Measurements from ENCODE around the gene MYOT. TPM values are rescaled to one million over a fixed set of nuclear protein-coding genes. Genes with fewer than 3 reads are reported as not detected.
A peak's percentile ranks its signal among the peaks of the same experiment; 100 is the strongest.
"Not testable (repeated sequence)": the region's sequence is repeated elsewhere in the genome, so short reads cannot be mapped to it uniquely, and the experiment has no call there.

The MYOT gene
- total and polyA plus RNA-seq, 2 donors: 7.7 to 17.2 TPM

- Histone ChIP-seq H3K4me3 (ENCODE audit: low read depth, low read length) (no peak overlapping the region), H3K36me3 (ENCODE audit: insufficient read depth) (no peaks in the 10 kb centered on the region), H3K27ac (ENCODE audit: low read depth) (peak overlapping the region; percentile 10), H3K4me1 (ENCODE audit: insufficient read depth) (no peaks in the 10 kb centered on the region)
- no peak for DNase-seq (ENCODE audit: extremely low spot score)
Measured at GRCh38 chr5:137836997-137837396, 30.7 kb upstream of the MYOT start.

- Histone ChIP-seq H3K36me3 (ENCODE audit: insufficient read depth) (peaks cover 2% of the 10 kb centered on the region), H3K4me3 (ENCODE audit: low read depth, low read length) (no peak overlapping the region), H3K27ac (ENCODE audit: low read depth) (peak overlapping the region; percentile 10), H3K4me1 (ENCODE audit: insufficient read depth) (no peaks in the 10 kb centered on the region)
- 42% methylated on average over 2 of the region's 2 CpGs for WGBS
- no peak for DNase-seq (ENCODE audit: extremely low spot score)
Measured at GRCh38 chr5:137837491-137838394, 29.9 kb upstream of the MYOT start.

DNA sequence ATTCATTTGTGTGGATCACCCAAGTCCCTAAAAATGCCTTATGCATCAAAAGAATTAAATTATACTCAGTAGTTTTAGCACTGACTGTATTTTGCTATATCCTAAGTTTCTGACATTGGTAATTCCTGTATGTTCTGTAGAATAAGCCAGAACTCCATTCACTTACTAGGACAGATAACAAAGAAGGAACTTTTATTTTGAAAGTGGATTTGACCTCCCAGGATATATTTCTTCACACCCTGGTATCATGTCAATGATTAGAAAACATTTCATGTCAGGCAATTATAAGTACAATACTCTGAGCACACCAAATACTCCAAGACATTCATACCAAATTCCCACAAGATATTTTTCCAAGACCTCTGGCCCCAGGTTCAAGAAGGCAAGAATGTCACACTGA is 28.7 kb upstream of the MYOT start:
- Histone ChIP-seq H3K4me1 (ENCODE audit: insufficient read depth) (no peaks in the 10 kb centered on the region), H3K27ac (ENCODE audit: low read depth) (no peak overlapping the region), H3K36me3 (ENCODE audit: insufficient read depth) (peaks cover 2% of the 10 kb centered on the region), H3K4me3 (ENCODE audit: low read depth, low read length) (no peak overlapping the region)
- no peak for DNase-seq (ENCODE audit: extremely low spot score)

DNA sequence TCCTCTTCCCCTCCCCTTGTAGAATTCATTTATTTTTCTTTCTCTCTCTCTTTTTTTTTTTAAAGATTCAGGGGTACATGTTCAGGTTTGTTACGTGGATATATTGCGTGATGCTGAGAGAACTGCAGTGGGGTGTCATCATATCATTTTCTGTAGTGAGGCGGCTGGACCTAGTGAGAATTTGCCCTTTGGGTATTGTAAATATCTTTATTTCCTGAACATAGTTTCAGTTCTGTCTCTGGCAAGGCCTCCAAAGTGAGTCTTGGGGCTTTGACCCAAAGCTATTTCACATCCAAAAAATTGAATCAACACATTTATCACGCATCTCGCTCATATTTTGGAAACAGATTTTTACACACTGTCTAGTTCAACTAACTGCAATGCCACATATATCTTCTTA is 25.4 kb upstream of the MYOT start:
- 77% methylated on average over 5 of the region's 5 CpGs for WGBS
- no peak overlapping the region for H3K27ac ChIP-seq (ENCODE audit: low read depth)
- no peak for DNase-seq (ENCODE audit: extremely low spot score)

DNA sequence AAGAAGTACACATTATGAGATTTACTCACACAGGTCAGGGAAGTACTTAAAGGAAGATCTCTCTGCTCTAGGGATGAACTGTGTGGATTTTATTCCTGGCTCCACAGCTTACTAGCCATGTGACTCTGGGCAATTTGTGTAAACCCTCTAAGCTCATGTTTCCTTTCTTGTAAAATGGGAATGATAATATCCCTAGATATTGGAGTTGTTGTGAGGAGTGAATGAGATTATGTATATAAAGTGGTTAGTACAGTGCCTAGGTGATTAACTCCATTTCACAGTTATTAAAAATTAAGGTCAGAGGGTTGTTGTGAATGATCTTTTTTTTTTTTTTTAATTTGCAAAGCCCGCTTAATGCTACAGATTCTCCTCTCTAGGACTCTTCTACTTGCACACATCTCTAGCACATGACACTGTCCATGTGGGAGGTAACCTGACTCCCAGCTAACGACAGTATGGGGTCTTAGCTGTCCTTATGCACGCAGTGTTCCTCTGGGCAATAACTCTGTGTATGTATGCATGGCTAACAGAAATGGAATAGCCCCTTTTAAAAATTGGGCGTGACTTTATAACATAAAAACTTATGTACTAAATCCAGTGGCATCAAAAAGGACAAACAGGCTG is 23.9 kb upstream of the MYOT start:
- WGBS: 79% methylated on average over 4 of the region's 4 CpGs
- no peak overlapping the region for H3K4me3 ChIP-seq (ENCODE audit: low read depth, low read length)
- DNase-seq (ENCODE audit: extremely low spot score): no peak

More for the DNA sequence above, 25.4 kb upstream of the MYOT start:
- Histone ChIP-seq H3K36me3 (ENCODE audit: insufficient read depth) (peaks cover 2% of the 10 kb centered on the region), H3K4me1 (ENCODE audit: insufficient read depth) (no peaks in the 10 kb centered on the region), H3K4me3 (ENCODE audit: low read depth, low read length) (no peak overlapping the region)

DNA sequence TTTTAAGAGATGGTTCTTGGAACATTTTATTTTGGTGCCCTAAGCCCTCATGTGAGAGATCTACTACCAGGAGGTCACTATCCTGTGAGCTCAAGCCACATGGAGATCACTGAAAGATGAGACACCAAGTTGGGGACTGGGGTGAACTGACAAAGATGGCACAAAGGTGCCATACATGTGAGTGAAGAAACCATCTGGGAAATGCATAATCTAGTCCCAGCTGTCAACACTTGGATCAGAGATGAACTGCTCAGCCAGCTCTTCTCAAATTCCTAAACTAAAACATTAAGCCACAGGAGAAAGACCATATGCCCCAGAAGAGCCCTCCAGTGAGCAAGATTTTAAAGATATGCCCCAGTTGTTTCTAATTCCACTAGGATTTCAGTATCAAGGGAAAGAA is 22.2 kb upstream of the MYOT start:
- Histone ChIP-seq H3K36me3 (ENCODE audit: insufficient read depth) (peaks cover 2% of the 10 kb centered on the region), H3K4me1 (ENCODE audit: insufficient read depth) (no peaks in the 10 kb centered on the region), H3K4me3 (ENCODE audit: low read depth, low read length) (no peak overlapping the region), H3K27ac (ENCODE audit: low read depth) (no peak overlapping the region)
- no peak for DNase-seq (ENCODE audit: extremely low spot score)

More for the DNA sequence above, 23.9 kb upstream of the MYOT start:
- H3K27ac ChIP-seq (ENCODE audit: low read depth): no peak overlapping the region
- H3K36me3 ChIP-seq (ENCODE audit: insufficient read depth): peaks cover 2% of the 10 kb centered on the region
- H3K4me1 ChIP-seq (ENCODE audit: insufficient read depth): no peaks in the 10 kb centered on the region

- H3K4me3 ChIP-seq (ENCODE audit: low read depth, low read length): no peak overlapping the region
- no peaks in the 10 kb centered on the region for H3K4me1 ChIP-seq (ENCODE audit: insufficient read depth)
- WGBS: 92% methylated on average over 6 of the region's 6 CpGs
- DNase-seq (ENCODE audit: extremely low spot score): no peak
- no peak overlapping the region for H3K27ac ChIP-seq (ENCODE audit: low read depth)
- no peaks in the 10 kb centered on the region for H3K36me3 ChIP-seq (ENCODE audit: insufficient read depth)
Measured at GRCh38 chr5:137847687-137848086, 20.0 kb upstream of the MYOT start.

GRCh38 chr5:137853165-137853564 is 14.5 kb upstream of the MYOT start:
- not testable (repeated sequence) for H3K27ac ChIP-seq (ENCODE audit: low read depth); H3K36me3 ChIP-seq (ENCODE audit: insufficient read depth); H3K4me1 ChIP-seq (ENCODE audit: insufficient read depth); H3K4me3 ChIP-seq (ENCODE audit: low read depth, low read length); DNase-seq (ENCODE audit: extremely low spot score)

DNA sequence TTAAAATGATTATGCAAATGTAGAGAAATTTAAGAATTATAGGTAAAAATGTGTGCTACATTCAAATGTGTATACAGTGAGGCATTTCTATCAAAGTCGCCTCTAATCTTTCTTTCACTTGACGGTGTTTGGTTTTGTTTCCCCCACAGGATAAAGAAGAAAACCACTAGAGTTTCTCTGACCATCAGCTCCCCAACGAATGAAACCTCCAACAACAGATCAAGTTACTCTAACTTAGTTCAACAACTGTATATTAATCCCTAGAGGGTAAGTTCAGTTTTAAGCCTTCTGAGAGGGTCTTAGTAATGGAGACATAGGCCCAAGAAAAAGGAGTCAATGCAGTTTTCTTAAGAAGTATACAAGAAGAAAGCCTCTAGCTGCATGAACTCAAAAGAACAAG is 11.5 kb upstream of the MYOT start:
- DNase-seq (ENCODE audit: extremely low spot score): no peak
- no peak overlapping the region for H3K27ac ChIP-seq (ENCODE audit: low read depth)
- 75% methylated on average over 3 of the region's 3 CpGs for WGBS

GRCh38 chr5:137856916-137857862 is 10.5 kb upstream of the MYOT start:
- DNase-seq (ENCODE audit: extremely low spot score): no peak
- Histone ChIP-seq H3K4me3 (ENCODE audit: low read depth, low read length) (no peak overlapping the region), H3K36me3 (ENCODE audit: insufficient read depth) (no peaks in the 10 kb centered on the region), H3K4me1 (ENCODE audit: insufficient read depth) (no peaks in the 10 kb centered on the region), H3K27ac (ENCODE audit: low read depth) (no peak overlapping the region)
- 87% methylated on average over 5 of the region's 5 CpGs for WGBS

More for the DNA sequence above, 11.5 kb upstream of the MYOT start:
- Histone ChIP-seq H3K4me3 (ENCODE audit: low read depth, low read length) (no peak overlapping the region), H3K36me3 (ENCODE audit: insufficient read depth) (no peaks in the 10 kb centered on the region), H3K4me1 (ENCODE audit: insufficient read depth) (no peaks in the 10 kb centered on the region)

DNA sequence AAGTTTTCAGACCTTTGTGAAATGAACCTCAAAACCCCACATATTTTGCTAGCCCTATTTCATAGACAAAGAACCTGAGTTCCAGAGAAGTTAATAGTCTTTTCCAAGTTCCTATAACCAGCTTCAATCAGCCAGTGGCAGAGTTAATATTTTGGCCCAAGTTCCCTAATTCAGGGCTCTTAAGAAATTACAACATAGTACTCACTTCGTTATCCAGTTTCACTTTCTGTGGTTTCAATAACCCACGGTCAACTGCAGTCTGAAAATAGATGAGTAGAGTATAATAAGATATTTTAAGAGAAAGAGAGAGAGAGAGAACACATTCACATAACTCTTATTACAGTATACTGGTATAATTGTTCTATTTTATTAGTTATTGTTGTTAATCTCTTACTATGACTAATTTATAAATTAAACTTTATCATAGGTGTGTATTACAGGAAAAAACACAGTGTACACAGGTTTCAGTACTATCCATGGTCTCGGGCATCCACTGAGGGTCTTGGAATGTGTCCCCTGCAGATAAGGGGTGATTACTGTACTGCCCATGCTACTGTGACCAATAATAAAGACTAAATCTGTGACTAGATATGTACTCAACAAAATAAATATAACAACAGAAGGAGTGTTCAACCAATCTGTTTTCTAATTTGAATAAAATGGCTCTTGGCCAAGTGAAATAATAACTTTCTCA is 9.3 kb upstream of the MYOT start:
- Histone ChIP-seq H3K4me1 (ENCODE audit: insufficient read depth) (no peaks in the 10 kb centered on the region), H3K36me3 (ENCODE audit: insufficient read depth) (no peaks in the 10 kb centered on the region), H3K27ac (ENCODE audit: low read depth) (peak overlapping the region; percentile 10), H3K4me3 (ENCODE audit: low read depth, low read length) (no peak overlapping the region)
- DNase-seq (ENCODE audit: extremely low spot score): no peak
- WGBS: 50% methylated on average over 3 of the region's 3 CpGs

DNA sequence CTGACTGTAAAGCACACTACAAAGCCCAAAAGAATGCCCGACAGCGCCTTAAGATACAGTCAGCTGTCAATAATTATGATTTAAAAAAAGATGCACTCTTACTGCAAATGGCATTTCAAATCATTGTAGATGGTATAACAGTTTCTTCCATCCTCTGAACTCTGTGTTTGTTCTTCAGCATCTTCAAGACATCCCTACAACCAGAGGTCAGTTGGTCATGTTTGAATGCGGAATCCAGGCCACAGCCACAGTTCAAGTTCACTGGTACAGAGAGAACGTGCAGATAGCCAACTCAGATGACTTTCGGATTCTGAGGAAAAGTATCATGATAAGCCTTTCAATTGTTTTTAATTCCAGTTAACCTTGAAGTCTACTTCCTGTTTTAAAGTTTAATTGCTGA is 8.7 kb upstream of the MYOT start:
- 75% methylated on average over 5 of the region's 5 CpGs for WGBS
- no peak overlapping the region for H3K27ac ChIP-seq (ENCODE audit: low read depth)

DNA sequence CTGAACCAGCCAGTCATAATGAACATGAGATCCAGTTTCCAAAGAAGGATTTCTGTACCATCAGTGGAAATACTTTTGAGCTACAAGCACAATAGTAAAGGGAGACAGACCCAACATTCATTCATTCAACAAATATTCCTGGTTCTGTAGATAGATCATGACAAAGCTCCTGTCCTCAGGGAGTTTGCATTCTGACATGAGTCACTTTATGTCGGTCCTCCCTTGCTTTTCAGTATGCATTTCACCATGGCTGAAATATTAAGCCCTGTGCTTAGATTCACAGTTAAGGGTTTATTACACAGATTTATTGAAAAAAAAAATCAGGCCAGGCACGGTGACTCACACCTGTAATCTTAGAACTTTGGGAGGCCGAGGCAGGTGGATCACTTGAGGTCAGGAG is 5.4 kb upstream of the MYOT start:
- no peak overlapping the region for H3K4me3 ChIP-seq (ENCODE audit: low read depth, low read length)
- H3K4me1 ChIP-seq (ENCODE audit: insufficient read depth): no peaks in the 10 kb centered on the region
- 85% methylated on average over 3 of the region's 3 CpGs for WGBS
- no peaks in the 10 kb centered on the region for H3K36me3 ChIP-seq (ENCODE audit: insufficient read depth)
- DNase-seq (ENCODE audit: extremely low spot score): no peak
- H3K27ac ChIP-seq (ENCODE audit: low read depth): no peak overlapping the region

More for the DNA sequence above, 8.7 kb upstream of the MYOT start:
- H3K4me1 ChIP-seq (ENCODE audit: insufficient read depth): no peaks in the 10 kb centered on the region
- H3K36me3 ChIP-seq (ENCODE audit: insufficient read depth): no peaks in the 10 kb centered on the region
- no peak for DNase-seq (ENCODE audit: extremely low spot score)
- no peak overlapping the region for H3K4me3 ChIP-seq (ENCODE audit: low read depth, low read length)

Measured in urinary bladder (tissue), 4 donors.